ENCODE results near the gene ELOVL2. TPM values are rescaled to one million over a fixed set of nuclear protein-coding genes. Genes with fewer than 3 reads are reported as not detected.

ELOVL2 gene
- total RNA-seq, 1 donor from 2014 or later: not detected

GRCh38 chr6:11050731-11051130 lies 6.6 kb upstream of the ELOVL2 start:
- H3K9me3 Mint-ChIP-seq: no peaks in the 10 kb centered on the region
- no peaks in the 10 kb centered on the region for H3K4me1 Mint-ChIP-seq (ENCODE audit: low read depth)
- no peak overlapping the region for H3K27ac Mint-ChIP-seq
- DNase-seq (ENCODE audit: low spot score): no peak
- intact Hi-C loops (cut with micrococcal nuclease): no loop called here
- H3K36me3 Mint-ChIP-seq (ENCODE audit: low read depth): no peaks in the 10 kb centered on the region
- no peak overlapping the region for H3K4me3 Mint-ChIP-seq
- H3K27me3 Mint-ChIP-seq (ENCODE audit: insufficient read depth): peaks cover 27% of the 10 kb centered on the region

- DNase-seq (ENCODE audit: low spot score): no peak
- Mint-ChIP-seq H3K27me3 (ENCODE audit: insufficient read depth) (peaks cover 69% of the 10 kb centered on the region), H3K36me3 (ENCODE audit: low read depth) (no peaks in the 10 kb centered on the region), H3K4me1 (ENCODE audit: low read depth) (peaks cover 8% of the 10 kb centered on the region), H3K27ac (no peak overlapping the region), H3K4me3 (peak overlapping the region; percentile 75), H3K9me3 (no peaks in the 10 kb centered on the region)
- intact Hi-C loops (cut with micrococcal nuclease): loop anchor here (5.0 to 10.0 kb wide), 2 partner anchors 157 to 640 kb away; partner anchors contain the start of gene SYCP2L
Measured at GRCh38 chr6:11044712-11045167, 635 bp upstream of the ELOVL2 start.

- intact Hi-C loops (cut with micrococcal nuclease): loop anchor here (5.0 to 10.0 kb wide), 2 partner anchors 156 to 639 kb away; partner anchors contain the start of gene SYCP2L
- Mint-ChIP-seq H3K4me3 (peak overlapping the region; percentile 76), H3K27me3 (ENCODE audit: insufficient read depth) (peaks cover 71% of the 10 kb centered on the region), H3K27ac (peak overlapping the region; percentile 50), H3K36me3 (ENCODE audit: low read depth) (no peaks in the 10 kb centered on the region), H3K9me3 (no peaks in the 10 kb centered on the region), H3K4me1 (ENCODE audit: low read depth) (peaks cover 8% of the 10 kb centered on the region)
- no peak for DNase-seq (ENCODE audit: low spot score)
Measured at GRCh38 chr6:11043378-11043960, 636 bp downstream of the ELOVL2 start.

- no peak for DNase-seq (ENCODE audit: low spot score)
- Mint-ChIP-seq H3K4me1 (ENCODE audit: low read depth) (peaks cover 8% of the 10 kb centered on the region), H3K36me3 (ENCODE audit: low read depth) (no peaks in the 10 kb centered on the region), H3K27ac (peak overlapping the region; percentile 50), H3K27me3 (ENCODE audit: insufficient read depth) (peaks cover 68% of the 10 kb centered on the region), H3K9me3 (no peaks in the 10 kb centered on the region), H3K4me3 (peak overlapping the region; percentile 76)
- intact Hi-C loops (cut with micrococcal nuclease): loop anchor here (5.0 to 10.0 kb wide), 2 partner anchors 156 to 638 kb away; partner anchors contain the start of gene SYCP2L
Measured at GRCh38 chr6:11042750-11043377, 1.2 kb downstream of the ELOVL2 start.

- no peaks in the 10 kb centered on the region for H3K36me3 Mint-ChIP-seq (ENCODE audit: low read depth)
- no peak overlapping the region for H3K27ac Mint-ChIP-seq
- DNase-seq (ENCODE audit: low spot score): no peak
- peak overlapping the region; percentile 76 for H3K4me3 Mint-ChIP-seq
- peaks cover 8% of the 10 kb centered on the region for H3K4me1 Mint-ChIP-seq (ENCODE audit: low read depth)
- peaks cover 66% of the 10 kb centered on the region for H3K27me3 Mint-ChIP-seq (ENCODE audit: insufficient read depth)
- no peaks in the 10 kb centered on the region for H3K9me3 Mint-ChIP-seq
- intact Hi-C loops (cut with micrococcal nuclease): loop anchor here (5.0 to 10.0 kb wide), 2 partner anchors 155 to 637 kb away; partner anchors contain the start of gene SYCP2L
Measured at GRCh38 chr6:11042025-11042749, 1.9 kb downstream of the ELOVL2 start.

- no peak overlapping the region for H3K4me3 Mint-ChIP-seq
- H3K4me1 Mint-ChIP-seq (ENCODE audit: low read depth): peaks cover 8% of the 10 kb centered on the region
- H3K27me3 Mint-ChIP-seq (ENCODE audit: insufficient read depth): peaks cover 68% of the 10 kb centered on the region
- no peak for DNase-seq (ENCODE audit: low spot score)
- H3K9me3 Mint-ChIP-seq: no peaks in the 10 kb centered on the region
- no peaks in the 10 kb centered on the region for H3K36me3 Mint-ChIP-seq (ENCODE audit: low read depth)
- intact Hi-C loops (cut with micrococcal nuclease): loop anchor here (5.0 to 10.0 kb wide), 2 partner anchors 153 to 635 kb away; partner anchors contain the start of gene SYCP2L
- no peak overlapping the region for H3K27ac Mint-ChIP-seq
Measured at GRCh38 chr6:11040134-11040533, 4.0 kb downstream of the ELOVL2 start.

- no peak for DNase-seq (ENCODE audit: low spot score)
- intact Hi-C loops (cut with micrococcal nuclease): no loop called here
- H3K27me3 Mint-ChIP-seq (ENCODE audit: insufficient read depth): peaks cover 63% of the 10 kb centered on the region
- no peaks in the 10 kb centered on the region for H3K36me3 Mint-ChIP-seq (ENCODE audit: low read depth)
- H3K9me3 Mint-ChIP-seq: no peaks in the 10 kb centered on the region
- H3K4me3 Mint-ChIP-seq: no peak overlapping the region
- peaks cover 8% of the 10 kb centered on the region for H3K4me1 Mint-ChIP-seq (ENCODE audit: low read depth)
- no peak overlapping the region for H3K27ac Mint-ChIP-seq
Measured at GRCh38 chr6:11039040-11039439, 5.1 kb downstream of the ELOVL2 start.

- intact Hi-C loops (cut with micrococcal nuclease): no loop called here
Measured at GRCh38 chr6:11036977-11037430, 7.1 kb downstream of the ELOVL2 start.

GRCh38 chr6:11036351-11036740 lies 7.8 kb downstream of the ELOVL2 start:
- no peak overlapping the region for H3K27ac Mint-ChIP-seq
- intact Hi-C loops (cut with micrococcal nuclease): no loop called here
- peaks cover 56% of the 10 kb centered on the region for H3K27me3 Mint-ChIP-seq (ENCODE audit: insufficient read depth)

More at GRCh38 chr6:11036977-11037430, 7.1 kb downstream of the ELOVL2 start:
- DNase-seq (ENCODE audit: low spot score): no peak
- Mint-ChIP-seq H3K27ac (no peak overlapping the region), H3K36me3 (ENCODE audit: low read depth) (no peaks in the 10 kb centered on the region), H3K4me1 (ENCODE audit: low read depth) (no peaks in the 10 kb centered on the region), H3K9me3 (no peaks in the 10 kb centered on the region), H3K27me3 (ENCODE audit: insufficient read depth) (peaks cover 57% of the 10 kb centered on the region), H3K4me3 (no peak overlapping the region)

GRCh38 chr6:11035616-11036350 lies 8.3 kb downstream of the ELOVL2 start:
- Mint-ChIP-seq H3K27ac (no peak overlapping the region), H3K4me1 (ENCODE audit: low read depth) (no peaks in the 10 kb centered on the region), H3K9me3 (no peaks in the 10 kb centered on the region), H3K4me3 (no peak overlapping the region), H3K27me3 (ENCODE audit: insufficient read depth) (peaks cover 53% of the 10 kb centered on the region), H3K36me3 (ENCODE audit: low read depth) (no peaks in the 10 kb centered on the region)
- intact Hi-C loops (cut with micrococcal nuclease): no loop called here
- no peak for DNase-seq (ENCODE audit: low spot score)

More at GRCh38 chr6:11036351-11036740, 7.8 kb downstream of the ELOVL2 start:
- DNase-seq (ENCODE audit: low spot score): no peak
- no peaks in the 10 kb centered on the region for H3K9me3 Mint-ChIP-seq
- no peaks in the 10 kb centered on the region for H3K36me3 Mint-ChIP-seq (ENCODE audit: low read depth)
- H3K4me1 Mint-ChIP-seq (ENCODE audit: low read depth): no peaks in the 10 kb centered on the region
- H3K4me3 Mint-ChIP-seq: no peak overlapping the region

- Mint-ChIP-seq H3K4me1 (ENCODE audit: low read depth) (no peaks in the 10 kb centered on the region), H3K9me3 (no peaks in the 10 kb centered on the region), H3K27ac (no peak overlapping the region), H3K27me3 (ENCODE audit: insufficient read depth) (peaks cover 41% of the 10 kb centered on the region), H3K36me3 (ENCODE audit: low read depth) (no peaks in the 10 kb centered on the region), H3K4me3 (no peak overlapping the region)
- no peak for DNase-seq (ENCODE audit: low spot score)
- intact Hi-C loops (cut with micrococcal nuclease): no loop called here
Measured at GRCh38 chr6:11033825-11034224, 10.3 kb downstream of the ELOVL2 start.

GRCh38 chr6:11030904-11031303 lies 13.2 kb downstream of the ELOVL2 start:
- Mint-ChIP-seq H3K27ac (no peak overlapping the region), H3K36me3 (ENCODE audit: low read depth) (no peaks in the 10 kb centered on the region), H3K9me3 (no peaks in the 10 kb centered on the region), H3K27me3 (ENCODE audit: insufficient read depth) (peaks cover 39% of the 10 kb centered on the region), H3K4me3 (no peak overlapping the region), H3K4me1 (ENCODE audit: low read depth) (no peaks in the 10 kb centered on the region)
- no peak for DNase-seq (ENCODE audit: low spot score)
- intact Hi-C loops (cut with micrococcal nuclease): no loop called here

All from activated T-helper 1 cell treated with anti-CD3 and anti-CD28 coated beads, Interleukin-12 subunit alpha, Interleukin-12 subunit beta, Interleukin-2, Interleukin-4 antibody, amounts not matched to agents 30 ng/mL and 10 ng/mL and 1 ng/mL, durations not matched to agents 14 hours and 24 hours and 36 hours (primary cell).